HepG2 (cell line): ENCODE results near the gene TARM1. TPM values are rescaled to one million over a fixed set of nuclear protein-coding genes. Genes with fewer than 3 reads are reported as not detected.

Experiments used
- ATAC-seq: fragments of 200-7000 bp; cut with Tn5 transposase; 3 replicates; pipeline ENCODE4 v1.9.1; 2020; ENCODE audit warnings: mild to moderate bottlenecking, moderate library complexity
- BruUV-seq: library from RNA; stranded (reverse); fragments of 400-500 nt; replicated peaks from 2 replicates; lab custom pipeline; 2021; lab: Mats Ljungman, UMichigan
- CTCF ChIA-PET: fragments of 300-600 bp; formaldehyde crosslinking; extraction: SDS; loops from one replicate; lab custom pipeline; 2021; ENCODE audit warnings: low total read pairs, inconsistent platforms, low intra/inter-chr PET ratio; lab: Yijun Ruan, JAX
- POLR2A ChIA-PET: fragments of 350-600 bp; sonication (Branson Sonifier 250); formaldehyde crosslinking; loops from one replicate; lab custom pipeline; 2020; ENCODE audit warnings: antibody characterized with exemption, inconsistent platforms; lab: Yijun Ruan, JAX
- DNase-seq: peaks from one replicate; pipeline ENCODE4 v3.0.0-alpha.2; 2015; ENCODE audit warnings: low spot score
- FAIRE-seq: peaks from 3 replicates; lab custom pipeline; 2011; peaks lifted over from hg19 to GRCh38; lab: Jason Lieb, UNC
- H2AFZ ChIP-seq: one replicate; pipeline ENCODE4 v1.6.1; 2011; ENCODE audit warnings: low read length, inconsistent platforms
- H3K27ac ChIP-seq: fragments of 300-600 bp; 3 replicates; pipeline ENCODE4 v1.8.0; 2011; ENCODE audit warnings: mixed run types, mild to moderate bottlenecking, mixed read lengths, low read length, inconsistent platforms; ENCODE audit not compliant: insufficient read depth; ENCODE audit errors: extremely low read length
- H3K27me3 ChIP-seq, 2 experiments: fragments of 200-600 bp in 1 of 2; 2 replicates in 1 of 2; 3 replicates in 1 of 2; pipeline versions ENCODE4 v1.6.0 to v1.8.0; 2011; ENCODE audit warnings: low read length in 2 of 2, mild to moderate bottlenecking in 2 of 2, moderate library complexity in 2 of 2, inconsistent platforms in 1 of 2; ENCODE audit not compliant: insufficient read depth in 2 of 2, control insufficient read depth in 1 of 2
- H3K36me3 ChIP-seq, 2 experiments: fragments of 200-600 bp in 1 of 2; replicated peaks in 1 of 2; 2 replicates in 1 of 2; 3 replicates in 1 of 2; pipeline versions ENCODE4 v1.5.1 to v1.8.0; 2011; ENCODE audit warnings: low read length in 2 of 2, inconsistent platforms in 1 of 2; ENCODE audit not compliant: insufficient read depth in 2 of 2, control insufficient read depth in 1 of 2
- H3K4me1 ChIP-seq: 2 replicates; pipeline ENCODE4 v1.5.1; 2012; ENCODE audit warnings: low read length, inconsistent platforms; ENCODE audit not compliant: insufficient read depth
- H3K4me2 ChIP-seq: 2 replicates; pipeline ENCODE4 v1.6.0; 2011; ENCODE audit warnings: low read depth, low read length, inconsistent platforms
- H3K4me3 ChIP-seq, 3 experiments: fragments of 200-600 bp in 1 of 3; sonication (generic), shearing (Covaris generic) in 1 of 3; replicated peaks in 1 of 3; 2 replicates each; pipeline ENCODE4 v1.5.1; 2011 to 2016; ENCODE audit warnings: low read length in 3 of 3, inconsistent platforms in 2 of 3, low read depth in 2 of 3, mild to moderate bottlenecking in 2 of 3, control low read depth in 1 of 3, mixed read lengths in 1 of 3; ENCODE audit not compliant: insufficient read depth in 1 of 3
- H3K79me2 ChIP-seq: one replicate; pipeline ENCODE4 v1.6.1; 2011; ENCODE audit warnings: low read length, inconsistent platforms; ENCODE audit not compliant: insufficient read depth
- H3K9ac ChIP-seq: 2 replicates; pipeline ENCODE4 v1.6.0; 2011; ENCODE audit warnings: mild to moderate bottlenecking, low read depth, low read length, inconsistent platforms; ENCODE audit not compliant: insufficient read depth
- H3K9me3 ChIP-seq: 2 replicates; pipeline ENCODE4 v1.5.1; 2012; ENCODE audit warnings: mild to moderate bottlenecking, low read length
- H4K20me1 ChIP-seq: 2 replicates; pipeline ENCODE4 v1.6.0; 2011; ENCODE audit warnings: inconsistent platforms, mild to moderate bottlenecking, low read length, moderate library complexity; ENCODE audit not compliant: insufficient read depth
- AGO2 ChIP-seq: fragments of 200-400 bp; formaldehyde crosslinking; optimal IDR thresholded peaks from 2 replicates; pipeline ENCODE3; 2017; ENCODE audit warnings: mild to moderate bottlenecking, low read depth, low read length, moderate library complexity
- ELF4 ChIP-seq: sonication (generic); formaldehyde crosslinking; IDR thresholded peaks from 2 replicates; pipeline ENCODE4 v1.5.0; 2020; ENCODE audit warnings: missing genetic modification reagents, mild to moderate bottlenecking, moderate library complexity, borderline replicate concordance
- FOXK2 ChIP-seq: fragments of 450-650 bp; IDR thresholded peaks from 2 replicates; pipeline ENCODE4 v1.6.1; 2016
- GTF2F1 ChIP-seq: fragments of 150-350 bp; IDR thresholded peaks from 2 replicates; pipeline ENCODE4 v1.6.1; 2014; ENCODE audit warnings: low read length
- IKZF5 ChIP-seq: IDR thresholded peaks from 2 replicates; pipeline ENCODE4 v1.6.1; 2018; ENCODE audit warnings: missing genetic modification reagents, mild to moderate bottlenecking, missing compliant biosample characterization
- PAXIP1 ChIP-seq: sonication (generic); formaldehyde crosslinking; conservative IDR thresholded peaks from 2 replicates; pipeline ENCODE4 v1.4.0; 2020; ENCODE audit warnings: mild to moderate bottlenecking, missing genetic modification reagents, moderate library complexity
- PRPF4 ChIP-seq: fragments of 200-400 bp; formaldehyde crosslinking; IDR thresholded peaks from 2 replicates; pipeline ENCODE4 v1.6.1; 2016; ENCODE audit warnings: low read length, low read depth; ENCODE audit not compliant: poor library complexity, severe bottlenecking
- RBFOX2 ChIP-seq: fragments of 200-400 bp; formaldehyde crosslinking; IDR thresholded peaks from 2 replicates; pipeline ENCODE4 v1.6.1; 2017; ENCODE audit warnings: low read depth, mild to moderate bottlenecking, low read length
- RBM39 ChIP-seq: fragments of 200-400 bp; formaldehyde crosslinking; IDR thresholded peaks from one replicate; pipeline ENCODE4 v1.6.1; 2018; ENCODE audit warnings: antibody characterized with exemption, mild to moderate bottlenecking, low read depth, low read length; ENCODE audit not compliant: poor library complexity, severe bottlenecking
- SRF ChIP-seq: IDR thresholded peaks from 2 replicates; pipeline ENCODE4 v1.6.1; 2011; ENCODE audit warnings: mild to moderate bottlenecking, low read depth, low read length, moderate library complexity
- ZNF251 ChIP-seq: sonication (generic); formaldehyde crosslinking; IDR thresholded peaks from 2 replicates; pipeline ENCODE4 v1.9.0; 2021; ENCODE audit warnings: mild to moderate bottlenecking, missing genetic modification reagents
- ZNF776 ChIP-seq: sonication (generic); formaldehyde crosslinking; IDR thresholded peaks from 2 replicates; pipeline ENCODE4 v1.4.0; 2020; ENCODE audit warnings: mild to moderate bottlenecking, missing genetic modification reagents
- WGBS: methylation state at CpG from one replicate; pipeline ENCODE4 v1.1.6; 2017; ENCODE audit warnings: low lambda C conversion rate; 5-methylcytosine and 5-hydroxymethylcytosine counted together
- in situ Hi-C: cut with HindIII; loops from 2 replicates; pipeline ENCODE4 v1.10.0; 2017; ENCODE audit warnings: low pct_unique_long_range_greater_than_20kb; ENCODE audit not compliant: extremely low pct_ligation_motif_present
- intact Hi-C: fragments of 100-400 bp; cut with micrococcal nuclease; formaldehyde crosslinking; loops from one replicate; pipeline ENCODE4 v1.10.0; 2022; ENCODE audit not compliant: unreplicated experiment
- polyA plus RNA-seq, 8 experiments: library from polyadenylated mRNA; depleted of rRNA in 3 of 8; stranded (reverse) in 7 of 8; unstranded in 1 of 8; fragments of >200 nt; fragmentation: Illumina TruSeq in 4 of 8; extraction: Trizol in 4 of 8; gene quantifications; 2 replicates each; pipeline versions ENCODE4 v1.2.1 to v1.2.3, GENCODE V29; 2011 to 2016; ENCODE audit warnings: low read depth in 4 of 8, missing spikeins in 1 of 8, mixed read lengths in 1 of 8; ENCODE audit not compliant: insufficient read depth in 1 of 8
- total RNA-seq, 5 experiments: library from RNA; depleted of rRNA; stranded (reverse); fragments of >200 nt; fragmentation: Illumina TruSeq; extraction: Trizol; gene quantifications; 2 replicates each; pipeline ENCODE4 v1.2.3, GENCODE V29; 2016; ENCODE audit warnings: low read depth in 1 of 5
- TF ChIP-seq, protein P1 (sequence below): sonication (generic); formaldehyde crosslinking; conservative IDR thresholded peaks from 2 replicates; pipeline ENCODE4 v1.4.0; 2020; ENCODE audit warnings: missing genetic modification reagents
- TF ChIP-seq, protein P2 (sequence below): sonication (generic); formaldehyde crosslinking; IDR thresholded peaks from 2 replicates; pipeline ENCODE4 v1.4.0; 2020; ENCODE audit warnings: missing genetic modification reagents
- TF ChIP-seq, protein P3 (sequence below): sonication (generic); formaldehyde crosslinking; IDR thresholded peaks from 2 replicates; pipeline ENCODE4 v1.8.0; 2022; ENCODE audit warnings: mild to moderate bottlenecking, missing genetic modification reagents, moderate library complexity

Gene TARM1
- total and polyA plus RNA-seq, 2 of the 13 experiments (the other 11 are each of a cell fraction or from before 2014, with no cell fraction given): not detected

GRCh38 chr19:54114340-54115108 lies 33.4 kb upstream of the TARM1 start:
- peak overlapping the region; percentile 88 for H3K27ac ChIP-seq
- ATAC-seq: no peak
- H3K79me2 ChIP-seq: peaks cover 22% of the 10 kb centered on the region
- peak overlapping the region; percentile 86 for H3K9ac ChIP-seq
- H3K27me3 ChIP-seq: no peaks in the 10 kb centered on the region; a peak in 1 of 5 replicates
- no peaks in the 10 kb centered on the region for H3K9me3 ChIP-seq
- ChIA-PET CTCF (no interaction called here), POLR2A (interaction anchor here (1.0 to 2.6 kb wide), 7 partner anchors 12 to 248 kb away, joined by 3 to 38 read pairs (median 9); partner anchors contain the start of genes CNOT3, LENG1, MBOAT7 and NDUFA3)
- no peaks in the 10 kb centered on the region for H4K20me1 ChIP-seq
- peak overlapping the region; percentile 77 to 91 (median 82) for H3K4me3 ChIP-seq
- peaks cover 8 to 31% of the 10 kb centered on the region in 2 experiments; a peak in 4 of 5 replicates for H3K36me3 ChIP-seq
- no peak for DNase-seq
- peaks cover 21% of the 10 kb centered on the region for H3K4me1 ChIP-seq
- no peak overlapping the region for H2AFZ ChIP-seq
- in situ Hi-C loops (no loop called here), intact Hi-C loops (no loop called here)
- H3K4me2 ChIP-seq: peak overlapping the region; percentile 79
- FAIRE-seq: no peak
- 86% methylated on average over 28 of the region's 28 CpGs for WGBS
- BruUV-seq: no TSS peak
- TF ChIP-seq PRPF4 (no peak), RBFOX2 (peak; percentile 54), FOXK2 (no peak), SRF (0 out of 2 replicates have a peak, but pooled peaks have one; percentile 13), IKZF5 (CRISPR knock-in tag) (no peak), PAXIP1 (CRISPR knock-in tag) (no peak), AGO2 (peak; percentile 86), RBM39 (peak; percentile 12), ELF4 (CRISPR knock-in tag) (no peak), ZNF776 (CRISPR knock-in tag) (no peak), GTF2F1 (no peak), ZNF251 (CRISPR knock-in tag) (no peak)
- TF ChIP-seq, protein P1, sequence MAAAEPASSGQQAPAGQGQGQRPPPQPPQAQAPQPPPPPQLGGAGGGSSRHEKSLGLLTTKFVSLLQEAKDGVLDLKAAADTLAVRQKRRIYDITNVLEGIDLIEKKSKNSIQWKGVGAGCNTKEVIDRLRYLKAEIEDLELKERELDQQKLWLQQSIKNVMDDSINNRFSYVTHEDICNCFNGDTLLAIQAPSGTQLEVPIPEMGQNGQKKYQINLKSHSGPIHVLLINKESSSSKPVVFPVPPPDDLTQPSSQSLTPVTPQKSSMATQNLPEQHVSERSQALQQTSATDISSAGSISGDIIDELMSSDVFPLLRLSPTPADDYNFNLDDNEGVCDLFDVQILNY (CRISPR knock-in tag): no peak
- TF ChIP-seq, protein P2, sequence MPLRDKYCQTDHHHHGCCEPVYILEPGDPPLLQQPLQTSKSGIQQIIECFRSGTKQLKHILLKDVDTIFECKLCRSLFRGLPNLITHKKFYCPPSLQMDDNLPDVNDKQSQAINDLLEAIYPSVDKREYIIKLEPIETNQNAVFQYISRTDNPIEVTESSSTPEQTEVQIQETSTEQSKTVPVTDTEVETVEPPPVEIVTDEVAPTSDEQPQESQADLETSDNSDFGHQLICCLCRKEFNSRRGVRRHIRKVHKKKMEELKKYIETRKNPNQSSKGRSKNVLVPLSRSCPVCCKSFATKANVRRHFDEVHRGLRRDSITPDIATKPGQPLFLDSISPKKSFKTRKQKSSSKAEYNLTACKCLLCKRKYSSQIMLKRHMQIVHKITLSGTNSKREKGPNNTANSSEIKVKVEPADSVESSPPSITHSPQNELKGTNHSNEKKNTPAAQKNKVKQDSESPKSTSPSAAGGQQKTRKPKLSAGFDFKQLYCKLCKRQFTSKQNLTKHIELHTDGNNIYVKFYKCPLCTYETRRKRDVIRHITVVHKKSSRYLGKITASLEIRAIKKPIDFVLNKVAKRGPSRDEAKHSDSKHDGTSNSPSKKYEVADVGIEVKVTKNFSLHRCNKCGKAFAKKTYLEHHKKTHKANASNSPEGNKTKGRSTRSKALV (CRISPR knock-in tag): no peak
- TF ChIP-seq, protein P3, sequence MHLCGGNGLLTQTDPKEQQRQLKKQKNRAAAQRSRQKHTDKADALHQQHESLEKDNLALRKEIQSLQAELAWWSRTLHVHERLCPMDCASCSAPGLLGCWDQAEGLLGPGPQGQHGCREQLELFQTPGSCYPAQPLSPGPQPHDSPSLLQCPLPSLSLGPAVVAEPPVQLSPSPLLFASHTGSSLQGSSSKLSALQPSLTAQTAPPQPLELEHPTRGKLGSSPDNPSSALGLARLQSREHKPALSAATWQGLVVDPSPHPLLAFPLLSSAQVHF (CRISPR knock-in tag): no peak
